ENCODE results near the gene TMOD1. TPM values are rescaled to one million over a fixed set of nuclear protein-coding genes. Genes with fewer than 3 reads are reported as not detected.

Gene TMOD1
- total and polyA plus RNA-seq, 2 experiments from 2014 or later: 0.69 to 4.5 TPM

GRCh38 chr9:97500765-97501176, 695 bp upstream of the TMOD1 start:
- H3K27me3 ChIP-seq (ENCODE audit: insufficient read depth): peaks cover 70% of the 10 kb centered on the region
- ATAC-seq: no peak

GRCh38 chr9:97501972-97502221, 431 bp downstream of the TMOD1 start:
- H3K36me3 Mint-ChIP-seq (ENCODE audit: low read depth): peaks cover 6% of the 10 kb centered on the region
- peak overlapping the region; percentile 72; the same call in 2 of the 3 replicates for H3K4me3 Mint-ChIP-seq
- H3K4me1 Mint-ChIP-seq: peaks cover 11% of the 10 kb centered on the region
- Histone ChIP-seq H3K9me2 (ENCODE audit: insufficient read depth) (peaks cover 4% of the 10 kb centered on the region; the same call in 1 of the 2 replicates), H3K4me2 (peak overlapping the region; percentile 98), H3K79me2 (replicated peaks; ENCODE audit: insufficient read depth) (no peaks in the 10 kb centered on the region), H4K20me1 (replicated peaks; ENCODE audit: insufficient read depth) (no peaks in the 10 kb centered on the region), H3F3A (replicated peaks; ENCODE audit: low read depth) (no peaks in the 10 kb centered on the region; the same call in 1 of the 2 replicates), H3K27me3 (ENCODE audit: insufficient read depth) (peaks cover 81% of the 10 kb centered on the region), H3K27ac (ENCODE audit: low read depth) (no peak overlapping the region), H3K4me3 (peak overlapping the region; percentile 80), H3K36me3 (ENCODE audit: insufficient read depth) (no peaks in the 10 kb centered on the region), H2AFZ (peak overlapping the region; percentile 98), H3K4me1 (ENCODE audit: insufficient read depth) (peaks cover 11% of the 10 kb centered on the region)
- DNase-seq (ENCODE audit: low spot score): peak; percentile 64
- ATAC-seq: peak; percentile 55
- H3K9me3 Mint-ChIP-seq: peaks cover 8% of the 10 kb centered on the region; the same call in 1 of the 3 replicates
- peaks cover 60% of the 10 kb centered on the region for H3K27me3 Mint-ChIP-seq (ENCODE audit: insufficient read depth, low read depth, poor library complexity)
- H3K27ac Mint-ChIP-seq: no peak overlapping the region
- no peak for TF ChIP-seq EZH2 (IDR thresholded peaks at IDR 0.05; ENCODE audit: low read depth, unreplicated experiment)
- no peak for TF ChIP-seq CREB1 (CRISPR knock-in tag; IDR thresholded peaks at IDR 0.05; ENCODE audit: low read depth)
- TF ChIP-seq POLR2AphosphoS5 (IDR thresholded peaks at IDR 0.05; ENCODE audit: low read depth): no peak
- TF ChIP-seq ZNF331 (CRISPR knock-in tag; IDR thresholded peaks at IDR 0.05; ENCODE audit: low read depth): no peak
- no peak for TF ChIP-seq REST (IDR thresholded peaks at IDR 0.05; ENCODE audit: unreplicated experiment)
- no peak for TF ChIP-seq EZH2phosphoT487 (IDR thresholded peaks at IDR 0.05; ENCODE audit: unreplicated experiment)
- TF ChIP-seq CTCF (conservative IDR thresholded peaks at IDR 0.05; ENCODE audit: low read depth in 2 of 2): no peak
- no peak for TF ChIP-seq ETS1 (IDR thresholded peaks at IDR 0.05)
- TF ChIP-seq STAT1 (IDR thresholded peaks at IDR 0.05; ENCODE audit: unreplicated experiment): no peak
- no peak for TF ChIP-seq ZNF114 (CRISPR knock-in tag; IDR thresholded peaks at IDR 0.05)

More at GRCh38 chr9:97500765-97501176, 695 bp upstream of the TMOD1 start:
- Histone ChIP-seq H3K4me2 (peak overlapping the region; percentile 78), H3K9me2 (ENCODE audit: insufficient read depth) (peaks cover 10% of the 10 kb centered on the region), H3K4me3 (peak overlapping the region; percentile 58), H3K79me2 (replicated peaks; ENCODE audit: insufficient read depth) (no peaks in the 10 kb centered on the region), H3K27ac (ENCODE audit: low read depth) (no peak overlapping the region), H3K36me3 (ENCODE audit: insufficient read depth) (no peaks in the 10 kb centered on the region), H3F3A (replicated peaks; ENCODE audit: low read depth) (no peaks in the 10 kb centered on the region; the same call in 1 of the 2 replicates), H2AFZ (no peak overlapping the region), H3K4me1 (ENCODE audit: insufficient read depth) (peaks cover 11% of the 10 kb centered on the region), H4K20me1 (replicated peaks; ENCODE audit: insufficient read depth) (no peaks in the 10 kb centered on the region)
- Mint-ChIP-seq H3K36me3 (ENCODE audit: low read depth) (peaks cover 8% of the 10 kb centered on the region), H3K27ac (no peak overlapping the region), H3K27me3 (ENCODE audit: insufficient read depth, low read depth, poor library complexity) (peaks cover 62% of the 10 kb centered on the region), H3K9me3 (peaks cover 10% of the 10 kb centered on the region; the same call in 1 of the 3 replicates), H3K4me3 (peak overlapping the region; percentile 79), H3K4me1 (peaks cover 11% of the 10 kb centered on the region)
- no peak for DNase-seq (ENCODE audit: low spot score)
- no peak for TF ChIP-seq JUNB (IDR thresholded peaks at IDR 0.05; ENCODE audit: unreplicated experiment)
- TF ChIP-seq EZH2 (IDR thresholded peaks at IDR 0.05; ENCODE audit: low read depth, unreplicated experiment): peak; percentile 65
- no peak for TF ChIP-seq POLR2AphosphoS5 (IDR thresholded peaks at IDR 0.05; ENCODE audit: low read depth)
- no peak for TF ChIP-seq NANOG (IDR thresholded peaks at IDR 0.05; ENCODE audit: borderline replicate concordance)
- no peak for TF ChIP-seq ZNF114 (CRISPR knock-in tag; IDR thresholded peaks at IDR 0.05)
- no peak for TF ChIP-seq ZNF331 (CRISPR knock-in tag; IDR thresholded peaks at IDR 0.05; ENCODE audit: low read depth)
- no peak for TF ChIP-seq CTCF (conservative IDR thresholded peaks at IDR 0.05; ENCODE audit: low read depth in 2 of 2)

Data from GM23338 (cell line).